ENCODE measurements around the gene MFN2. TPM values are rescaled to one million over a fixed set of nuclear protein-coding genes. Genes with fewer than 3 reads are reported as not detected.

MFN2 gene
- total and polyA plus RNA-seq, 9 of the 15 experiments (the other 6 are each of a cell fraction or from before 2014, with no cell fraction given) = 10.5 to 158 (median 87.1) TPM

DNA sequence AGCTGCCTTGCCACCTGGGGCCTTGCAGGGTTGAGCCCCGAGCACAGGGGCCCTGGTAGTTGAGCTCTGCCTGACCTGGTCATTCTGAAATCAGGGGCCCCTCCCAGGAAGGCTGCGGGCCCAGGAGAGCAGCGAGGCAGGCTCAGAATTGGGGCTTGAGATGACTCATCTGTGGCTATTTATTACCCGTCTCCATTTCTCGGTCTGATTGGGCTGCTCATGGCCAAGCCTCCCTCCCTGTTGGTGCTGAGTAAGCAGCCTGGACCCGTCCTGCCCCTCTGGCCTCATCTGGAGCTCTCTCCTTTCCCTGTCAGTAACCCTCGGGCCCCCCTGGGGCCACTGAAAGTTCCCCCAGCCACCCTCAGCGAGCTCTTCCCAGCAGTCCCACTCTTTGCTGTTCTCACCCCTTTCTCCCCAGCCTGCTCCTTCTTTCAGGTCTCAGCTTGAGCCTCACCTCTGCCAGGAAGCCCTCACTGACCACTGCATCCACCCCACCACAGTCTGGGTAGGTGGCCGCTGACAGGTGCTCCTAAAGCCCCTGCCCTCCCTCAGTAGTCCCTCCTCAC, 71.8 kb downstream of the MFN2 start:
- peak overlapping the region; percentile 32 to 86; a peak in 3 of 4 replicates for H3K9ac ChIP-seq (ENCODE audit: insufficient read depth in 1 of 2, low read depth in 2 of 2, low read length in 2 of 2)
- H3K27ac ChIP-seq (ENCODE audit: extremely low read depth, low read depth, low read length) = peak overlapping the region; percentile 54
- WGBS (ENCODE audit: insufficient coverage, low coverage, missing lambda C conversion rate) = under 1% methylated on average over 9 of the region's 9 CpGs
- H3K9me1 ChIP-seq (ENCODE audit: control insufficient read depth, insufficient read depth, low read length) = no peaks in the 10 kb centered on the region
- H2AFZ ChIP-seq (ENCODE audit: low read depth, low read length) = peak overlapping the region; percentile 81
- no peaks in the 10 kb centered on the region for H3K79me2 ChIP-seq (ENCODE audit: control insufficient read depth, insufficient read depth, low read length)
- no TSS peak for BruUV-seq (replicated peaks)
- ChIA-PET POLR2A (interaction anchor here (0.6 to 8.3 kb wide), 10 partner anchors 13 to 143 kb away, joined by 3 to 67 read pairs (median 4); partner anchors contain the start of gene MIIP), CTCF (ENCODE audit: low intra/inter-chr PET ratio) (interaction anchor here (0.6 kb wide), 1 partner anchor 35 kb away, joined by 3 read pairs; no protein-coding TSS in a partner anchor)
- no peaks in the 10 kb centered on the region for H3K27me3 ChIP-seq (ENCODE audit: control insufficient read depth in 2 of 2, insufficient read depth in 2 of 2, low read length in 2 of 2)
- peak overlapping the region; percentile 48 for H3K4me2 ChIP-seq (ENCODE audit: insufficient read depth, low read length)
- no peaks in the 10 kb centered on the region for H3K36me3 ChIP-seq (ENCODE audit: control insufficient read depth, insufficient read depth, low read length)
- no peaks in the 10 kb centered on the region for H3K9me3 ChIP-seq (replicated peaks; ENCODE audit: control insufficient read depth, insufficient read depth, low read depth, low read length)
- H4K20me1 ChIP-seq (replicated peaks; ENCODE audit: control insufficient read depth, insufficient read depth, low read length) = no peaks in the 10 kb centered on the region
- peak; percentile 96 for ATAC-seq
- peaks cover 20 to 44% of the 10 kb centered on the region in 2 experiments; a peak in 4 of 5 replicates for H3K4me1 ChIP-seq (replicated peaks in 1 of 2; ENCODE audit: control insufficient read depth in 2 of 2, insufficient read depth in 2 of 2, low read length in 2 of 2)
- H3K4me3 ChIP-seq = no peak overlapping the region
- in situ Hi-C loops (cut with MboI) (no loop called here), intact Hi-C loops (cut with micrococcal nuclease) (no loop called here)
- FAIRE-seq = peak; percentile 88
- peak; percentile 80 to 94 (median 86) for DNase-seq (ENCODE audit: extremely low read depth in 1 of 4, low spot score in 3 of 4)
- TF ChIP-seq SIN3B (IDR thresholded peaks at IDR 0.05; ENCODE audit: low read depth) = no peak
- TF ChIP-seq, protein P1, sequence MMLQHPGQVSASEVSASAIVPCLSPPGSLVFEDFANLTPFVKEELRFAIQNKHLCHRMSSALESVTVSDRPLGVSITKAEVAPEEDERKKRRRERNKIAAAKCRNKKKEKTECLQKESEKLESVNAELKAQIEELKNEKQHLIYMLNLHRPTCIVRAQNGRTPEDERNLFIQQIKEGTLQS (IDR thresholded peaks at IDR 0.05) = peak; percentile 99
- TF ChIP-seq, protein P1 (CRISPR knock-in tag; conservative IDR thresholded peaks at IDR 0.05) = peak; percentile 90
- TF ChIP-seq FOSL1 (tag; conservative IDR thresholded peaks at IDR 0.05) = peak; percentile 98
- TF ChIP-seq RBM39 (optimal IDR thresholded peaks at IDR 0.05; ENCODE audit: low read depth, low read length) = no peak
- TF ChIP-seq BCOR (IDR thresholded peaks at IDR 0.05) = peak; percentile 70; the same call in 1 of the 2 replicates
- TF ChIP-seq, protein P2, sequence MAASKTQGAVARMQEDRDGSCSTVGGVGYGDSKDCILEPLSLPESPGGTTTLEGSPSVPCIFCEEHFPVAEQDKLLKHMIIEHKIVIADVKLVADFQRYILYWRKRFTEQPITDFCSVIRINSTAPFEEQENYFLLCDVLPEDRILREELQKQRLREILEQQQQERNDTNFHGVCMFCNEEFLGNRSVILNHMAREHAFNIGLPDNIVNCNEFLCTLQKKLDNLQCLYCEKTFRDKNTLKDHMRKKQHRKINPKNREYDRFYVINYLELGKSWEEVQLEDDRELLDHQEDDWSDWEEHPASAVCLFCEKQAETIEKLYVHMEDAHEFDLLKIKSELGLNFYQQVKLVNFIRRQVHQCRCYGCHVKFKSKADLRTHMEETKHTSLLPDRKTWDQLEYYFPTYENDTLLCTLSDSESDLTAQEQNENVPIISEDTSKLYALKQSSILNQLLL (CRISPR knock-in tag; IDR thresholded peaks at IDR 0.05; ENCODE audit: borderline replicate concordance) = no peak
- peak; percentile 38 for TF ChIP-seq RBBP5 (IDR thresholded peaks at IDR 0.05; ENCODE audit: borderline replicate concordance, insufficient read depth, low read length, poor library complexity, severe bottlenecking)
- TF ChIP-seq RCOR1 (IDR thresholded peaks at IDR 0.05; ENCODE audit: borderline replicate concordance in 1 of 2, low read depth in 2 of 2, low read length in 2 of 2) = peak; percentile 30 to 79; a peak in 3 of 4 replicates
- peak; percentile 88 for TF ChIP-seq DPF2 (IDR thresholded peaks at IDR 0.05)
- TF ChIP-seq NRF1 (conservative IDR thresholded peaks at IDR 0.05 in 1 of 2, IDR thresholded peaks at IDR 0.05 in 1 of 2) = peak; percentile 60 to 70
- TF ChIP-seq HDAC2 (IDR thresholded peaks at IDR 0.05) = peak; percentile 71; the same call in 1 of the 2 replicates
- TF ChIP-seq NCOR1 (IDR thresholded peaks at IDR 0.05) = no peak
- TF ChIP-seq, protein P3, sequence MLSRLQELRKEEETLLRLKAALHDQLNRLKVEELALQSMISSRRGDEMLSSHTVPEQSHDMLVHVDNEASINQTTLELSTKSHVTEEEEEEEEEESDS (CRISPR knock-in tag; IDR thresholded peaks at IDR 0.05) = no peak
- peak; percentile 46 for TF ChIP-seq NFYB (IDR thresholded peaks at IDR 0.05; ENCODE audit: extremely low read depth, insufficient read length)
- TF ChIP-seq EP300 (IDR thresholded peaks at IDR 0.05; ENCODE audit: low read length) = peak; percentile 41
- no peak for TF ChIP-seq ZNF175 (CRISPR knock-in tag; IDR thresholded peaks at IDR 0.05; ENCODE audit: low read depth)
- TF ChIP-seq DACH1 (IDR thresholded peaks at IDR 0.05; ENCODE audit: partially characterized antibody) = peak; percentile 4
- TF ChIP-seq TAF1 (IDR thresholded peaks at IDR 0.05; ENCODE audit: control insufficient read depth, extremely low read depth, insufficient read depth, low read length, severe bottlenecking) = no peak
